IMR-90 (cell line): ENCODE measurements around the gene HS6ST2. TPM values are rescaled to one million over a fixed set of nuclear protein-coding genes. Genes with fewer than 3 reads are reported as not detected.

Experiments
- ATAC-seq: fragments of 200-7000 bp; cut with Tn5 transposase; 2 replicates; pipeline ENCODE4 v1.9.1; 2020; ENCODE audit warnings: low read depth, mild to moderate bottlenecking, moderate library complexity
- BruUV-seq: library from RNA; stranded (reverse); fragments of 400-500 nt; replicated peaks from 2 replicates; lab custom pipeline; 2021; lab: Mats Ljungman, UMichigan
- CTCF ChIA-PET: fragments of 300-600 bp; formaldehyde crosslinking; extraction: SDS; loops from one replicate; lab custom pipeline; 2021; ENCODE audit warnings: antibody characterized with exemption; lab: Yijun Ruan, JAX
- POLR2A ChIA-PET: fragments of 300-600 bp; sonication (Branson Sonifier 250); formaldehyde crosslinking; loops from one replicate; lab custom pipeline; 2022; ENCODE audit warnings: antibody characterized with exemption; ENCODE audit not compliant: unreplicated experiment; lab: Charles Lee
- DNase-seq: peaks from one replicate; pipeline ENCODE4 v3.0.0; 2013
- H2AFZ ChIP-seq: replicated peaks from 2 replicates; pipeline ENCODE3; 2013; ENCODE audit warnings: low read length, mild to moderate bottlenecking; ENCODE audit not compliant: poor library complexity
- H2AK5ac ChIP-seq: 2 replicates; pipeline ENCODE4 v1.6.1; 2013; ENCODE audit warnings: low read depth, low read length, inconsistent platforms
- H2AK9ac ChIP-seq: replicated peaks from 2 replicates; pipeline ENCODE3; 2013; ENCODE audit warnings: mild to moderate bottlenecking, low read depth, low read length, moderate library complexity; ENCODE audit not compliant: poor library complexity
- H2BK120ac ChIP-seq: 2 replicates; pipeline ENCODE4 v1.6.1; 2013; ENCODE audit warnings: low read depth, low read length, inconsistent platforms
- H2BK15ac ChIP-seq: 3 replicates; pipeline ENCODE4 v1.6.1; 2013; ENCODE audit warnings: low read depth, low read length, inconsistent platforms
- H2BK20ac ChIP-seq: 2 replicates; pipeline ENCODE4 v1.6.1; 2013; ENCODE audit warnings: low read depth, mild to moderate bottlenecking, inconsistent platforms, low read length, moderate library complexity
- H2BK5ac ChIP-seq: 2 replicates; pipeline ENCODE4 v1.6.1; 2013; ENCODE audit warnings: mild to moderate bottlenecking, low read depth, low read length, inconsistent platforms; ENCODE audit not compliant: poor library complexity, severe bottlenecking
- H3K14ac ChIP-seq: replicated peaks from 2 replicates; pipeline ENCODE4 v1.6.1; 2013; ENCODE audit warnings: low read depth, low read length, inconsistent platforms
- H3K18ac ChIP-seq: 2 replicates; pipeline ENCODE4 v1.6.1; 2013; ENCODE audit warnings: low read depth, low read length, control low read depth
- H3K23ac ChIP-seq: 2 replicates; pipeline ENCODE4 v1.6.1; 2013; ENCODE audit warnings: low read depth, low read length, inconsistent platforms
- H3K27ac ChIP-seq: 2 replicates; pipeline ENCODE4 v1.5.1; 2013; ENCODE audit warnings: mild to moderate bottlenecking, control low read depth, low read length; ENCODE audit not compliant: insufficient read depth
- H3K27me3 ChIP-seq: 2 replicates; pipeline ENCODE4 v1.6.1; 2013; ENCODE audit warnings: low read length; ENCODE audit not compliant: control insufficient read depth, insufficient read depth
- H3K36me3 ChIP-seq: 2 replicates; pipeline ENCODE4 v1.6.1; 2013; ENCODE audit warnings: low read length, mixed read lengths; ENCODE audit not compliant: control insufficient read depth, insufficient read depth
- H3K4ac ChIP-seq: 2 replicates; pipeline ENCODE4 v1.6.1; 2013; ENCODE audit warnings: low read depth, low read length, inconsistent platforms
- H3K4me1 ChIP-seq: 2 replicates; pipeline ENCODE4 v1.6.1; 2013; ENCODE audit warnings: low read length, mixed read lengths; ENCODE audit not compliant: control insufficient read depth, insufficient read depth
- H3K4me2 ChIP-seq: 2 replicates; pipeline ENCODE4 v1.6.1; 2013; ENCODE audit warnings: low read depth, mild to moderate bottlenecking, control low read depth, low read length, moderate library complexity
- H3K4me3 ChIP-seq: 2 replicates; pipeline ENCODE4 v1.5.1; 2013; ENCODE audit warnings: low read depth, mild to moderate bottlenecking, control low read depth, low read length, moderate library complexity; ENCODE audit not compliant: insufficient read depth
- H3K56ac ChIP-seq: 2 replicates; pipeline ENCODE4 v1.6.1; 2013; ENCODE audit warnings: low read length, inconsistent platforms; ENCODE audit not compliant: insufficient read depth; ENCODE audit errors: extremely low read depth
- H3K79me1 ChIP-seq, 2 experiments: 2 replicates each; pipeline ENCODE4 v1.6.1; 2013; ENCODE audit warnings: low read length in 2 of 2, inconsistent platforms in 1 of 2, low read depth in 1 of 2
- H3K9ac ChIP-seq: 2 replicates; pipeline ENCODE4 v1.6.1; 2013; ENCODE audit warnings: low read depth, low read length, control low read depth
- H3K9me1 ChIP-seq: 2 replicates; pipeline ENCODE4 v1.6.1; 2013; ENCODE audit warnings: low read length, inconsistent platforms; ENCODE audit not compliant: insufficient read depth
- H3K9me3 ChIP-seq: 2 replicates; pipeline ENCODE4 v1.6.1; 2013; ENCODE audit warnings: low read length; ENCODE audit not compliant: control insufficient read depth, insufficient read depth
- H4K20me1 ChIP-seq: 2 replicates; pipeline ENCODE4 v1.6.1; 2013; ENCODE audit warnings: low read length, inconsistent platforms; ENCODE audit not compliant: insufficient read depth
- H4K5ac ChIP-seq: 2 replicates; pipeline ENCODE4 v1.6.1; 2013; ENCODE audit warnings: mild to moderate bottlenecking, low read depth, low read length, control low read depth
- H4K8ac ChIP-seq, 2 experiments: 2 replicates each; pipeline ENCODE4 v1.6.1; 2013; ENCODE audit warnings: low read depth in 2 of 2, low read length in 2 of 2, control low read depth in 1 of 2, inconsistent platforms in 1 of 2
- H4K91ac ChIP-seq: 2 replicates; pipeline ENCODE4 v1.6.1; 2013; ENCODE audit warnings: low read depth, low read length, inconsistent platforms; ENCODE audit not compliant: insufficient read depth
- BHLHE40 ChIP-seq: fragments of 150-350 bp; IDR thresholded peaks from 2 replicates; pipeline ENCODE4 v1.6.1; 2016; ENCODE audit warnings: mild to moderate bottlenecking, low read depth, low read length
- CEBPB ChIP-seq: IDR thresholded peaks from 2 replicates; pipeline ENCODE4 v1.6.1; 2012; ENCODE audit warnings: low read depth, low read length, improper control_type of control experiment
- CHD1 ChIP-seq: IDR thresholded peaks from 2 replicates; pipeline ENCODE4 v1.6.1; 2012; ENCODE audit warnings: low read depth, low read length, improper control_type of control experiment
- FOS ChIP-seq: fragments of 150-350 bp; IDR thresholded peaks from 2 replicates; pipeline ENCODE4 v1.6.1; 2016; ENCODE audit warnings: low read depth, low read length
- MAFK ChIP-seq: IDR thresholded peaks from 2 replicates; pipeline ENCODE4 v1.6.1; 2012; ENCODE audit warnings: low read depth, low read length, improper control_type of control experiment
- MAZ ChIP-seq: IDR thresholded peaks from 2 replicates; pipeline ENCODE4 v1.6.1; 2012; ENCODE audit warnings: low read depth, mild to moderate bottlenecking, low read length, improper control_type of control experiment, moderate library complexity, borderline replicate concordance
- MXI1 ChIP-seq: IDR thresholded peaks from 2 replicates; pipeline ENCODE4 v1.6.1; 2012; ENCODE audit warnings: low read depth, mild to moderate bottlenecking, low read length, moderate library complexity, borderline replicate concordance
- NFE2L2 ChIP-seq: fragments of 150-350 bp; IDR thresholded peaks from 2 replicates; pipeline ENCODE4 v1.6.1; 2016; ENCODE audit warnings: low read depth, mild to moderate bottlenecking, low read length
- POLR2A ChIP-seq: IDR thresholded peaks from 2 replicates; pipeline ENCODE4 v1.6.1; 2012; ENCODE audit warnings: mild to moderate bottlenecking, low read depth, low read length
- RAD21 ChIP-seq: IDR thresholded peaks from 2 replicates; pipeline ENCODE4 v1.6.1; 2012; ENCODE audit warnings: low read length, improper control_type of control experiment
- RCOR1 ChIP-seq: IDR thresholded peaks from 2 replicates; pipeline ENCODE4 v1.6.1; 2012; ENCODE audit warnings: mild to moderate bottlenecking, low read length, improper control_type of control experiment; ENCODE audit not compliant: insufficient replicate concordance
- RFX5 ChIP-seq: IDR thresholded peaks from 2 replicates; pipeline ENCODE4 v1.8.0; 2012; ENCODE audit warnings: low read depth, mild to moderate bottlenecking, low read length, moderate library complexity
- SMC3 ChIP-seq: fragments of 150-350 bp; IDR thresholded peaks from 2 replicates; pipeline ENCODE4 v1.6.1; 2016; ENCODE audit warnings: low read depth, mild to moderate bottlenecking, antibody characterized with exemption, low read length, moderate library complexity
- WGBS, 2 experiments: methylation state at CpG; one replicate each; pipeline versions ENCODE4 v1.1.5 to v1.1.7; 2013; ENCODE audit warnings: missing lambda C conversion rate in 2 of 2; ENCODE audit not compliant: insufficient read length in 1 of 2; ENCODE audit errors: extremely low coverage in 2 of 2; 5-methylcytosine and 5-hydroxymethylcytosine counted together
- dilution Hi-C: fragments of 300-500 bp; cut with HindIII; formaldehyde crosslinking; loops from one replicate; pipeline ENCODE4 v1.14.3; 2018; ENCODE audit warnings: low sequenced_read_pairs; ENCODE audit not compliant: unreplicated experiment
- in situ Hi-C: fragments of 300-500 bp; cut with MboI; formaldehyde crosslinking; loops from 3 replicates; pipeline ENCODE4 v1.14.3; 2019; ENCODE audit warnings: low sequenced_read_pairs, inconsistent platforms, mixed read lengths
- intact Hi-C: fragments of 100-400 bp; cut with micrococcal nuclease; formaldehyde crosslinking; loops from 2 replicates; pipeline ENCODE4 v1.10.0; 2022
- polyA plus RNA-seq, 3 experiments: library from polyadenylated mRNA; depleted of rRNA; stranded (reverse); fragments of >200 nt; gene quantifications; 2 replicates each; pipeline ENCODE4 v1.2.3, GENCODE V29; 2012; ENCODE audit warnings: low replicate concordance in 1 of 3
- total RNA-seq: library from RNA; depleted of rRNA; stranded (reverse); fragments of >200 nt; gene quantifications from 2 replicates; pipeline ENCODE4 v1.2.3, GENCODE V29; 2012
- TF ChIP-seq, protein P1 (sequence below): fragments of 150-350 bp; IDR thresholded peaks from 2 replicates; pipeline ENCODE4 v1.6.1; 2017; ENCODE audit warnings: mild to moderate bottlenecking, antibody characterized with exemption, low read length, low read depth
- TF ChIP-seq, protein P2 (sequence below): conservative IDR thresholded peaks from 2 replicates; pipeline ENCODE4 v1.5.1; 2012; ENCODE audit warnings: mild to moderate bottlenecking, low read depth, low read length, improper control_type of control experiment
- TF ChIP-seq, protein P3 (sequence below): fragments of 150-350 bp; IDR thresholded peaks from 2 replicates; pipeline ENCODE4 v1.6.1; 2016; ENCODE audit warnings: low read depth, mild to moderate bottlenecking, low read length, moderate library complexity, borderline replicate concordance

Gene HS6ST2
- total and polyA plus RNA-seq, 2 of the 4 experiments (the other 2 are of a cell fraction), result not detected

DNA sequence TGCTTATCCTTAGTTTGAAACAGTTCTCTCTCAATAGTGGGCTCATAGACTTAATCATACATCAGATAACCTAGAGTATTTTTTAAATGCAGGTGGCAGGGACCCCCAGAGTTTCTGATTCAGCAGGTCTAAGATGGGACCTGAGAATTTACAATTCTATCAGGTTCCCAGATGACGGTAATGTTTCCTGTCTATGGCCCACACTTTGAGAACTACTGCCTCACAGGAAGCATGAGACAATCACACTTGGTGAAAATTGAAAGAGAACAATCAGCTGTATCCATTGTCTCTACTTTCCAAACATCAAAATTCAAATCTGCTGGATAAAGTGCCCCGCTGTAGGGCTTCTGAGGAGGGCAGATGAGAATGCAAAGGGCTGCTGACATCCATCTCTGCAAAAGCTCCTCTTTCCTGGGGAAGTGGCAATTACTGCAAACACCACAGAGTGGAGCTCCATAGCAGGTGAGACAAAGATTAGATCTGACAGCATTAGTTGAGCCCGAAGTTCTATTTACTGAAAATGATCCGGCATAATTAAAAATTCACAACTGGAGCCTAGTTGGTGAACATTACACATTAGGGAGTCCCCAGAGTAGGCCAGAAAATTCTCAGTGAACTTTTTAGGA is 281.8 kb downstream of the HS6ST2 start:
- Histone ChIP-seq H4K5ac (no peak overlapping the region), H3K4me3 (no peak overlapping the region), H3K4me1 (no peaks in the 10 kb centered on the region), H2BK15ac (no peak overlapping the region), H3K9me3 (no peaks in the 10 kb centered on the region), H3K27ac (no peak overlapping the region), H2BK120ac (no peak overlapping the region), H4K20me1 (no peaks in the 10 kb centered on the region), H3K56ac (no peak overlapping the region), H3K36me3 (no peaks in the 10 kb centered on the region), H4K91ac (no peak overlapping the region), H3K4me2 (no peak overlapping the region), H2AFZ (no peak overlapping the region), H3K18ac (no peak overlapping the region), H3K23ac (no peak overlapping the region), H2AK5ac (no peak overlapping the region), H2BK5ac (no peak overlapping the region), H3K27me3 (peaks cover 4% of the 10 kb centered on the region), H3K4ac (no peak overlapping the region), H4K8ac (no peak overlapping the region), H3K9me1 (no peaks in the 10 kb centered on the region), H2AK9ac (no peak overlapping the region), H2BK20ac (no peak overlapping the region), H3K9ac (no peak overlapping the region), H3K14ac (no peak overlapping the region), H3K79me1 (no peaks in the 10 kb centered on the region)
- no CpG with 5 or more reads among the region's 4 CpGs for WGBS, 2 experiments
- no peak for ATAC-seq
- in situ Hi-C loops, result no loop called here
- DNase-seq, result no peak
- BruUV-seq, result no TSS peak
- ChIA-PET POLR2A (no interaction called here), CTCF (interaction anchor here (0.8 kb wide), 1 partner anchor 273 kb away, joined by 3 read pairs; no protein-coding TSS in a partner anchor)
- dilution Hi-C loops, result no loop called here
- TF ChIP-seq, protein P1, sequence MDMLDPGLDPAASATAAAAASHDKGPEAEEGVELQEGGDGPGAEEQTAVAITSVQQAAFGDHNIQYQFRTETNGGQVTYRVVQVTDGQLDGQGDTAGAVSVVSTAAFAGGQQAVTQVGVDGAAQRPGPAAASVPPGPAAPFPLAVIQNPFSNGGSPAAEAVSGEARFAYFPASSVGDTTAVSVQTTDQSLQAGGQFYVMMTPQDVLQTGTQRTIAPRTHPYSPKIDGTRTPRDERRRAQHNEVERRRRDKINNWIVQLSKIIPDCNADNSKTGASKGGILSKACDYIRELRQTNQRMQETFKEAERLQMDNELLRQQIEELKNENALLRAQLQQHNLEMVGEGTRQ, result no peak
- no peak for TF ChIP-seq POLR2A
- no peak for TF ChIP-seq NFE2L2
- no peak for TF ChIP-seq MXI1
- TF ChIP-seq RFX5, result no peak
- no peak for TF ChIP-seq MAZ
- TF ChIP-seq MAFK, result no peak
- TF ChIP-seq CEBPB, result no peak
- TF ChIP-seq BHLHE40, result no peak
- no peak for TF ChIP-seq CHD1
- no peak for TF ChIP-seq RAD21
- TF ChIP-seq, protein P2, sequence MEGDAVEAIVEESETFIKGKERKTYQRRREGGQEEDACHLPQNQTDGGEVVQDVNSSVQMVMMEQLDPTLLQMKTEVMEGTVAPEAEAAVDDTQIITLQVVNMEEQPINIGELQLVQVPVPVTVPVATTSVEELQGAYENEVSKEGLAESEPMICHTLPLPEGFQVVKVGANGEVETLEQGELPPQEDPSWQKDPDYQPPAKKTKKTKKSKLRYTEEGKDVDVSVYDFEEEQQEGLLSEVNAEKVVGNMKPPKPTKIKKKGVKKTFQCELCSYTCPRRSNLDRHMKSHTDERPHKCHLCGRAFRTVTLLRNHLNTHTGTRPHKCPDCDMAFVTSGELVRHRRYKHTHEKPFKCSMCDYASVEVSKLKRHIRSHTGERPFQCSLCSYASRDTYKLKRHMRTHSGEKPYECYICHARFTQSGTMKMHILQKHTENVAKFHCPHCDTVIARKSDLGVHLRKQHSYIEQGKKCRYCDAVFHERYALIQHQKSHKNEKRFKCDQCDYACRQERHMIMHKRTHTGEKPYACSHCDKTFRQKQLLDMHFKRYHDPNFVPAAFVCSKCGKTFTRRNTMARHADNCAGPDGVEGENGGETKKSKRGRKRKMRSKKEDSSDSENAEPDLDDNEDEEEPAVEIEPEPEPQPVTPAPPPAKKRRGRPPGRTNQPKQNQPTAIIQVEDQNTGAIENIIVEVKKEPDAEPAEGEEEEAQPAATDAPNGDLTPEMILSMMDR, result no peak
- no peak for TF ChIP-seq RCOR1
- TF ChIP-seq, protein P3, sequence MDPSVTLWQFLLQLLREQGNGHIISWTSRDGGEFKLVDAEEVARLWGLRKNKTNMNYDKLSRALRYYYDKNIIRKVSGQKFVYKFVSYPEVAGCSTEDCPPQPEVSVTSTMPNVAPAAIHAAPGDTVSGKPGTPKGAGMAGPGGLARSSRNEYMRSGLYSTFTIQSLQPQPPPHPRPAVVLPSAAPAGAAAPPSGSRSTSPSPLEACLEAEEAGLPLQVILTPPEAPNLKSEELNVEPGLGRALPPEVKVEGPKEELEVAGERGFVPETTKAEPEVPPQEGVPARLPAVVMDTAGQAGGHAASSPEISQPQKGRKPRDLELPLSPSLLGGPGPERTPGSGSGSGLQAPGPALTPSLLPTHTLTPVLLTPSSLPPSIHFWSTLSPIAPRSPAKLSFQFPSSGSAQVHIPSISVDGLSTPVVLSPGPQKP, result no peak
- no peak for TF ChIP-seq FOS
- no peak for TF ChIP-seq SMC3
- intact Hi-C loops, result no loop called here
